CD4-positive, alpha-beta T cell treated with Interleukin-17A for 1 hour (primary cell): Measurements from ENCODE around the gene SMC5.
A peak's percentile ranks its signal among the peaks of the same experiment; 100 is the strongest.
"Not testable (repeated sequence)": the region's sequence is repeated elsewhere in the genome, so short reads cannot be mapped to it uniquely, and the experiment has no call there.

Experiments
- DNase-seq: peaks from one replicate; pipeline ENCODE4 v3.0.0-alpha.2; 2020

Gene SMC5

GRCh38 chr9:70258692-70259511 is at the start of gene SMC5:
Gene SMC5 (plus strand): TSS chr9:70258978. CDS start chr9:70259079, 101 bp downstream.
- DNase-seq: peak; percentile 92

- no peak for DNase-seq
These were observed 41.7 kb upstream of the SMC5 start for GRCh38 chr9:70217029-70217428.

- no peak for DNase-seq
These were observed 40.0 kb upstream of the SMC5 start for GRCh38 chr9:70218767-70219166.

- DNase-seq: no peak
These were observed 38.6 kb upstream of the SMC5 start for GRCh38 chr9:70220216-70220615.

- DNase-seq: no peak
These were observed 36.4 kb upstream of the SMC5 start for GRCh38 chr9:70222354-70222753.

- DNase-seq: no peak
These were observed 30.7 kb upstream of the SMC5 start for GRCh38 chr9:70228118-70228517.

- DNase-seq: no peak
These were observed 30.2 kb upstream of the SMC5 start for GRCh38 chr9:70228611-70229010.

GRCh38 chr9:70229026-70229425 is 29.8 kb upstream of the SMC5 start:
- no peak for DNase-seq

- no peak for DNase-seq
These were observed 29.2 kb upstream of the SMC5 start for GRCh38 chr9:70229579-70229978.

GRCh38 chr9:70232476-70232875 is 26.3 kb upstream of the SMC5 start:
- DNase-seq: no peak

GRCh38 chr9:70234208-70234607 is 24.6 kb upstream of the SMC5 start:
- DNase-seq: not testable (repeated sequence)

GRCh38 chr9:70245952-70246351 is 12.8 kb upstream of the SMC5 start:
- DNase-seq: not testable (repeated sequence)

- DNase-seq: no peak
These were observed 8.6 kb upstream of the SMC5 start for GRCh38 chr9:70250221-70250620.

GRCh38 chr9:70255486-70255885 is 3.3 kb upstream of the SMC5 start:
- no peak for DNase-seq

- no peak for DNase-seq
These were observed 2.6 kb upstream of the SMC5 start for GRCh38 chr9:70256123-70256551.

GRCh38 chr9:70257502-70257901 is 1.3 kb upstream of the SMC5 start:
- DNase-seq: no peak

- DNase-seq: no peak
These were observed 637 bp upstream of the SMC5 start for GRCh38 chr9:70257991-70258691.

GRCh38 chr9:70259512-70259802 is 679 bp downstream of the SMC5 start:
- no peak for DNase-seq

- DNase-seq: no peak
These were observed 1.2 kb downstream of the SMC5 start for GRCh38 chr9:70260007-70260443.

- DNase-seq: no peak
These were observed 1.8 kb downstream of the SMC5 start for GRCh38 chr9:70260606-70261005.

GRCh38 chr9:70261131-70261870 is 2.5 kb downstream of the SMC5 start:
- no peak for DNase-seq

GRCh38 chr9:70262366-70262765 is 3.6 kb downstream of the SMC5 start:
- DNase-seq: peak; percentile 8

GRCh38 chr9:70262948-70263347 is 4.2 kb downstream of the SMC5 start:
- peak; percentile 18 for DNase-seq

GRCh38 chr9:70263421-70263820 is 4.6 kb downstream of the SMC5 start:
- DNase-seq: no peak
